Measurements from ENCODE around the gene SLITRK4.

DNA sequence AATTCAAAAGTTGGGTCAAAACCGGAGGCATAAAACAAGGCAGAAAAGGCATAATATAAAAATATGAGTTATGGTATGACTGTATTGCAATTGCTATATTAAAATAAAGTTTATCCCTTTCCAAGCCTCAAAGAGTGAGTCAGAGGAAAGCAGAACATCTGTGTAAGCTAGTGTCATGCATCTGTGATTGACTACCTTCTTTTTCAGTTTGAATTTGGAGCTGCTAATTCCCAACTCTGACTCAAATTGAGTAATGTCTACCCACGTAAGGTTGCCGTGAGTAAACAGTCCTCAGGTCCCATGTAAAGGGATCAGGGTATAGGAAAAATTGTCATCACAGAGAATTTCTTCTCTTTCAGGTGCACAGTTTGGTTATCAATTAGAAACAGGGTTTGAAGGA is 6.5 kb upstream of the SLITRK4 start:
- TF ChIP-seq, protein P1, sequence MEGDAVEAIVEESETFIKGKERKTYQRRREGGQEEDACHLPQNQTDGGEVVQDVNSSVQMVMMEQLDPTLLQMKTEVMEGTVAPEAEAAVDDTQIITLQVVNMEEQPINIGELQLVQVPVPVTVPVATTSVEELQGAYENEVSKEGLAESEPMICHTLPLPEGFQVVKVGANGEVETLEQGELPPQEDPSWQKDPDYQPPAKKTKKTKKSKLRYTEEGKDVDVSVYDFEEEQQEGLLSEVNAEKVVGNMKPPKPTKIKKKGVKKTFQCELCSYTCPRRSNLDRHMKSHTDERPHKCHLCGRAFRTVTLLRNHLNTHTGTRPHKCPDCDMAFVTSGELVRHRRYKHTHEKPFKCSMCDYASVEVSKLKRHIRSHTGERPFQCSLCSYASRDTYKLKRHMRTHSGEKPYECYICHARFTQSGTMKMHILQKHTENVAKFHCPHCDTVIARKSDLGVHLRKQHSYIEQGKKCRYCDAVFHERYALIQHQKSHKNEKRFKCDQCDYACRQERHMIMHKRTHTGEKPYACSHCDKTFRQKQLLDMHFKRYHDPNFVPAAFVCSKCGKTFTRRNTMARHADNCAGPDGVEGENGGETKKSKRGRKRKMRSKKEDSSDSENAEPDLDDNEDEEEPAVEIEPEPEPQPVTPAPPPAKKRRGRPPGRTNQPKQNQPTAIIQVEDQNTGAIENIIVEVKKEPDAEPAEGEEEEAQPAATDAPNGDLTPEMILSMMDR (conservative IDR thresholded peaks at IDR 0.05), result no peak
- no peak for TF ChIP-seq ZFX (IDR thresholded peaks at IDR 0.05)

Measured in C4-2B (cell line).